Endodermal cell (in vitro differentiated cells): ENCODE measurements around the gene CRABP2. TPM values are rescaled to one million over a fixed set of nuclear protein-coding genes. Genes with fewer than 3 reads are reported as not detected.

Source experiments
- DNase-seq: peaks from one replicate; pipeline ENCODE4 v3.0.0-alpha.2; 2017
- H3K27ac ChIP-seq: 2 replicates; pipeline ENCODE4 v1.5.1; 2013; ENCODE audit warnings: mild to moderate bottlenecking, low read depth, low read length, moderate library complexity
- H3K27me3 ChIP-seq: 2 replicates; pipeline ENCODE4 v1.6.1; 2013; ENCODE audit warnings: mild to moderate bottlenecking, low read length, moderate library complexity; ENCODE audit not compliant: insufficient read depth, control insufficient read depth, poor library complexity, severe bottlenecking
- H3K36me3 ChIP-seq: 2 replicates; pipeline ENCODE4 v1.7.0; 2013; ENCODE audit warnings: mild to moderate bottlenecking, low read length, moderate library complexity; ENCODE audit not compliant: control insufficient read depth, insufficient read depth
- H3K4me1 ChIP-seq: one replicate; pipeline ENCODE4 v1.7.0; 2013; ENCODE audit warnings: low read length; ENCODE audit not compliant: control insufficient read depth, insufficient read depth
- H3K4me3 ChIP-seq: 2 replicates; pipeline ENCODE4 v1.5.1; 2013; ENCODE audit warnings: mild to moderate bottlenecking, low read length, moderate library complexity
- H3K9ac ChIP-seq: 2 replicates; pipeline ENCODE4 v1.6.1; 2013; ENCODE audit warnings: mild to moderate bottlenecking, low read length, moderate library complexity; ENCODE audit not compliant: poor library complexity, severe bottlenecking; ENCODE audit errors: extremely low read depth
- H3K9me3 ChIP-seq: 2 replicates; pipeline ENCODE4 v1.6.1; 2013; ENCODE audit warnings: mild to moderate bottlenecking, low read length, moderate library complexity; ENCODE audit not compliant: control insufficient read depth
- H3K27ac Mint-ChIP-seq: 2 replicates; pipeline ENCODE4 v1.8.0; 2020; ENCODE audit warnings: mixed read lengths
- H3K27me3 Mint-ChIP-seq: 2 replicates; pipeline ENCODE4 v1.8.0; 2021; ENCODE audit warnings: mild to moderate bottlenecking, mixed read lengths; ENCODE audit not compliant: insufficient read depth
- H3K36me3 Mint-ChIP-seq: 2 replicates; pipeline ENCODE4 v1.8.0; 2020; ENCODE audit warnings: low read depth, mixed read lengths
- H3K4me1 Mint-ChIP-seq: 2 replicates; pipeline ENCODE4 v1.8.0; 2020; ENCODE audit warnings: mixed read lengths
- H3K4me3 Mint-ChIP-seq: 2 replicates; pipeline ENCODE4 v1.8.0; 2020; ENCODE audit warnings: mild to moderate bottlenecking, moderate library complexity, mixed read lengths
- H3K9me3 Mint-ChIP-seq: 2 replicates; pipeline ENCODE4 v1.8.0; 2020; ENCODE audit warnings: mild to moderate bottlenecking, mixed read lengths
- WGBS, 2 experiments: methylation state at CpG; one replicate each; pipeline versions ENCODE4 v1.1.5 to v1.1.7; 2013; ENCODE audit warnings: missing lambda C conversion rate in 2 of 2, mixed read lengths in 1 of 2; ENCODE audit not compliant: insufficient coverage in 1 of 2, insufficient read length in 1 of 2; 5-methylcytosine and 5-hydroxymethylcytosine counted together
- total RNA-seq, 2 donors: library from RNA; stranded (reverse); fragmentation: NEBNext Ultra II Directional in 1 of 2; extraction: Animal tissue kit (Norgen Biotek cat#: 25700) in 1 of 2; gene quantifications; 2 replicates in 1 of 2; 3 replicates in 1 of 2; pipeline ENCODE4 v1.2.1, GENCODE V29; 2021
- TF ChIP-seq, protein P1 (sequence below): fragments of 200-600 bp; sonication (generic); conservative IDR thresholded peaks from 2 replicates; pipeline ENCODE4 v1.5.0; 2021; ENCODE audit warnings: antibody characterized with exemption, mild to moderate bottlenecking

Gene CRABP2
- total RNA-seq, 2 donors from 2014 or later, result 243 to 780 TPM

DNA sequence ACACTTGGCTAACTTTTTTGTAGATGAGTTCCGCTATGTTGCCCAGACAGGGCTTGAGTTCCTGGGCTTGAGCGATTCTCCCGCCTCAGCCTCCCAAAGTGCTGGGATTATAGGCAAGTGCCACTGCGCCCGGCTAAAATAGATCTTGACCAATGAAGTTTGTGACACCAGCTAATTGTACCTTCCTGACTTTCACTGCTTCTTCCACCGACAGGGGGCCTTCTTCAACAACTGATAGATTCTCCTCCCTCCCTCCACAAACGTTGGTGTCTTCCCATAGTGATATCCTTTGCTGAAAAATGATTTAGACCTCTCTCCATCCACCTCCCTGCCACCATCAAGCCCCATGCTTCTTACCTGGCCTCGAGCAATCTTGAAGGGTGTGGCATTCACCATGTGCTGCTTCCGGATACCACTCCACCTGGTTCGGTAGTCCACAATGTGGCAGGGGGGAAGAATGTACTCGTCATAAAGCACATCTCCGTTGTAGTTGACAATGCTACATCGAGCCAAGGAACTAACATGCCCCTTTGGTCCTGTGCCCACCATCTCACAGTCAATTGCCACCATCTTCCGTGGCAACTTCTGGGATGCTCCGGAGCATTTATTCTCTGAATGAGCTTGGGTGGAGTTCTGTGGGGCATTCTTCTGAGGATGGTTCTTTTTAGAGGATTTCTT lies 21.3 kb upstream of the CRABP2 start:
- no peak overlapping the region for H3K27ac ChIP-seq
- H3K36me3 ChIP-seq, result peaks cover 35% of the 10 kb centered on the region
- WGBS, 2 experiments, result 62 to 63% methylated on average over 11 to 15 of the region's 15 CpGs
- Mint-ChIP-seq H3K4me3 (no peak overlapping the region), H3K9me3 (no peaks in the 10 kb centered on the region), H3K36me3 (peaks cover 25% of the 10 kb centered on the region), H3K4me1 (peaks cover 5% of the 10 kb centered on the region), H3K27ac (no peak overlapping the region), H3K27me3 (no peaks in the 10 kb centered on the region)
- no peaks in the 10 kb centered on the region for H3K9me3 ChIP-seq
- no peak overlapping the region for H3K9ac ChIP-seq
- DNase-seq, result peak; percentile 89
- no peaks in the 10 kb centered on the region for H3K27me3 ChIP-seq
- TF ChIP-seq, protein P1, sequence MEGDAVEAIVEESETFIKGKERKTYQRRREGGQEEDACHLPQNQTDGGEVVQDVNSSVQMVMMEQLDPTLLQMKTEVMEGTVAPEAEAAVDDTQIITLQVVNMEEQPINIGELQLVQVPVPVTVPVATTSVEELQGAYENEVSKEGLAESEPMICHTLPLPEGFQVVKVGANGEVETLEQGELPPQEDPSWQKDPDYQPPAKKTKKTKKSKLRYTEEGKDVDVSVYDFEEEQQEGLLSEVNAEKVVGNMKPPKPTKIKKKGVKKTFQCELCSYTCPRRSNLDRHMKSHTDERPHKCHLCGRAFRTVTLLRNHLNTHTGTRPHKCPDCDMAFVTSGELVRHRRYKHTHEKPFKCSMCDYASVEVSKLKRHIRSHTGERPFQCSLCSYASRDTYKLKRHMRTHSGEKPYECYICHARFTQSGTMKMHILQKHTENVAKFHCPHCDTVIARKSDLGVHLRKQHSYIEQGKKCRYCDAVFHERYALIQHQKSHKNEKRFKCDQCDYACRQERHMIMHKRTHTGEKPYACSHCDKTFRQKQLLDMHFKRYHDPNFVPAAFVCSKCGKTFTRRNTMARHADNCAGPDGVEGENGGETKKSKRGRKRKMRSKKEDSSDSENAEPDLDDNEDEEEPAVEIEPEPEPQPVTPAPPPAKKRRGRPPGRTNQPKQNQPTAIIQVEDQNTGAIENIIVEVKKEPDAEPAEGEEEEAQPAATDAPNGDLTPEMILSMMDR, result peak; percentile 83
- peaks cover 17% of the 10 kb centered on the region for H3K4me1 ChIP-seq
- peak overlapping the region; percentile 97 for H3K4me3 ChIP-seq

DNA sequence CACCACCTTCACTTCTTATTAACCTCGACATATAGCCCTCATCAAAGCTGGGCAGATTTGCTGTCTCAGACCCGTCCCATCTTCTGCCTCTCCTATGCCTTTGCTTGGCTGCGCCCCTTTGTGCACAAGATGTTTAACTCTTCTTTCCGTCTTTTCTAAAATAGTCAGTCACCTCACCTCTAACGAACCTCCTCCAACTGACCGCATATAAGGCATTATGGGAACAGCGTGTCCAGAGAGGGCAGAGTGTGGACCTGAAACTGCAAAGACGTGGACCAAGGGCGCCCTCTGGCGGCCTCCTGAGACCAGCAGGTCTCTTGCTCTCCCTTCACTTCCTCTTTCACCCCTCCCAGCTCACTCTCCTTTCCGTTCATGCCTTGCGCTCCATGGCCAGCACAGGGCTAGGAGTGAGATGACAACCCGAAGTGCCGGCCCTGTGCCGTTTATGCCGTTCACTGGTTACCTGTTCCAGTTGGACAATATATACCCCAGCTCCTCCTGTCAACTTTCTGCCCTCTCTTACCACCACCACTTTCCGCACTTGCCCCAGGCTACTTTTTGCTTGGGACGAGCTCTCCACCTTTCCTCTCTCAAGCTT lies 20.4 kb upstream of the CRABP2 start:
- no peak overlapping the region for H3K4me3 Mint-ChIP-seq
- 23 to 40% methylated on average over 11 to 18 of the region's 18 CpGs for WGBS, 2 experiments

DNA sequence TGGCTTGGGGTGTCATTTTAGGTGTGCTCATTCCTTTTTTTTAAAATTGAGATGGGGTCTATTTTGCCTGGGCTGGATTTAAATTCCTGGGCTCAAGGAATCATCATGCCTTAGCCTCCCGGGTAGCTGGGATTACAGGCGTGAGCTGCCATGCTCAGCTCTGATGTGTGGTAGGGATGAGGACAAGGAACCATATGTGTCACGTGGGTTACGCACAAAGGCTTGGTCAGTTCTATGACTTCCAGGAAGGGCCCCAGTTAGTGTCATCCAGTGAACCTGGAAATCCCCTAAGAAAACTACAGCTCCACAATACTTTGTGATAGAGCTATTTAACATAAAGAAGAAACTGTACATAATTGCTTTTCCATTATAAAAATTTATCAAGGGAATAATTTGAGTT lies 16.2 kb upstream of the CRABP2 start:
- 94 to 98% methylated on average over 4 of the region's 4 CpGs for WGBS, 2 experiments
- Histone ChIP-seq H3K4me1 (peaks cover 5% of the 10 kb centered on the region), H3K36me3 (peaks cover 47% of the 10 kb centered on the region), H3K9me3 (no peaks in the 10 kb centered on the region), H3K27ac (no peak overlapping the region), H3K4me3 (no peak overlapping the region), H3K9ac (no peak overlapping the region), H3K27me3 (no peaks in the 10 kb centered on the region)
- no peak for DNase-seq
- Mint-ChIP-seq H3K27me3 (no peaks in the 10 kb centered on the region), H3K4me1 (no peaks in the 10 kb centered on the region), H3K9me3 (no peaks in the 10 kb centered on the region), H3K27ac (no peak overlapping the region), H3K4me3 (no peak overlapping the region), H3K36me3 (peaks cover 37% of the 10 kb centered on the region)
- TF ChIP-seq, protein P1, result no peak

More for the DNA sequence above, 20.4 kb upstream of the CRABP2 start:
- TF ChIP-seq, protein P1, result peak; percentile 99
- H3K4me3 ChIP-seq, result peak overlapping the region; percentile 97
- peaks cover 17% of the 10 kb centered on the region for H3K4me1 ChIP-seq
- H3K36me3 Mint-ChIP-seq, result peaks cover 33% of the 10 kb centered on the region
- H3K27me3 ChIP-seq, result no peaks in the 10 kb centered on the region
- H3K27ac ChIP-seq, result no peak overlapping the region
- no peaks in the 10 kb centered on the region for H3K9me3 Mint-ChIP-seq
- no peaks in the 10 kb centered on the region for H3K27me3 Mint-ChIP-seq
- no peak overlapping the region for H3K9ac ChIP-seq
- peak; percentile 96 for DNase-seq
- H3K36me3 ChIP-seq, result peaks cover 44% of the 10 kb centered on the region
- no peak overlapping the region for H3K27ac Mint-ChIP-seq
- H3K9me3 ChIP-seq, result no peaks in the 10 kb centered on the region
- H3K4me1 Mint-ChIP-seq, result peaks cover 5% of the 10 kb centered on the region
